ENCODE results near the gene NOXA1. TPM values are rescaled to one million over a fixed set of nuclear protein-coding genes. Genes with fewer than 3 reads are reported as not detected.

Gene NOXA1
- total and polyA plus RNA-seq, 9 of the 15 experiments (the other 6 are each of a cell fraction or from before 2014, with no cell fraction given) = 0.07 to 1.2 (median 0.20) TPM; not detected in 4

GRCh38 chr9:137458194-137459151 lies 35.3 kb downstream of the NOXA1 start:
- peaks cover 12% of the 10 kb centered on the region for H3K79me2 ChIP-seq (ENCODE audit: control insufficient read depth, insufficient read depth, low read length)
- peak overlapping the region; percentile 68 to 97; a peak in 3 of 4 replicates for H3K9ac ChIP-seq (ENCODE audit: insufficient read depth in 1 of 2, low read depth in 2 of 2, low read length in 2 of 2)
- POLR2A ChIA-PET = interaction anchor here (0.8 kb wide), 1 partner anchor 10 kb away, joined by 4 read pairs; no protein-coding TSS in a partner anchor
- WGBS (ENCODE audit: insufficient coverage, low coverage, missing lambda C conversion rate) = 12% methylated on average over 16 of the region's 88 CpGs
- ATAC-seq (peak; percentile 4), DNase-seq (ENCODE audit: extremely low read depth in 1 of 4, low spot score in 3 of 4) (peak in 1 of 4 experiments; percentile 64), FAIRE-seq (no peak)
- H3K27me3 ChIP-seq (ENCODE audit: control insufficient read depth in 2 of 2, insufficient read depth in 2 of 2, low read length in 2 of 2) = no peaks in the 10 kb centered on the region
- peak overlapping the region; percentile 59 for H3K4me3 ChIP-seq
- BruUV-seq (replicated peaks) = no TSS peak
- no peak overlapping the region for H2AFZ ChIP-seq (ENCODE audit: low read depth, low read length)
- CTCF ChIA-PET (ENCODE audit: low intra/inter-chr PET ratio) = no interaction called here
- peaks cover 24 to 98% of the 10 kb centered on the region in 2 experiments for H3K4me1 ChIP-seq (replicated peaks in 1 of 2; ENCODE audit: control insufficient read depth in 2 of 2, insufficient read depth in 2 of 2, low read length in 2 of 2)
- in situ Hi-C loops (cut with MboI) (no loop called here), intact Hi-C loops (cut with micrococcal nuclease) (no loop called here)
- peaks cover 41% of the 10 kb centered on the region; the same call in 1 of the 3 replicates for H3K36me3 ChIP-seq (ENCODE audit: control insufficient read depth, insufficient read depth, low read length)
- H3K4me2 ChIP-seq (ENCODE audit: insufficient read depth, low read length) = peak overlapping the region; percentile 61
- H3K9me3 ChIP-seq (replicated peaks; ENCODE audit: control insufficient read depth, insufficient read depth, low read depth, low read length) = no peaks in the 10 kb centered on the region
- no peaks in the 10 kb centered on the region for H4K20me1 ChIP-seq (replicated peaks; ENCODE audit: control insufficient read depth, insufficient read depth, low read length)
- peak overlapping the region; percentile 74 for H3K27ac ChIP-seq (ENCODE audit: extremely low read depth, low read depth, low read length)
- H3K9me1 ChIP-seq (ENCODE audit: control insufficient read depth, insufficient read depth, low read length) = no peaks in the 10 kb centered on the region
- no peak for TF ChIP-seq PRPF4 (IDR thresholded peaks at IDR 0.05; ENCODE audit: insufficient read depth, low read depth, low read length, poor library complexity, severe bottlenecking)
- peak; percentile 33; the same call in 1 of the 2 replicates for TF ChIP-seq NR3C1 (CRISPR knock-in tag; IDR thresholded peaks at IDR 0.05)
- peak; percentile 67 for TF ChIP-seq RBM22 (IDR thresholded peaks at IDR 0.05; ENCODE audit: low read depth, low read length, poor library complexity, severe bottlenecking)
- TF ChIP-seq TGIF2 (CRISPR knock-in tag; IDR thresholded peaks at IDR 0.05) = 0 out of 2 replicates have a peak, but pooled peaks have one; percentile 30
- no peak for TF ChIP-seq ZNF551 (CRISPR knock-in tag; IDR thresholded peaks at IDR 0.05)
- TF ChIP-seq ZBTB1 (CRISPR knock-in tag; IDR thresholded peaks at IDR 0.05; ENCODE audit: borderline replicate concordance, low read depth) = peak; percentile 73
- peak; percentile 84 for TF ChIP-seq ZNF263 (CRISPR knock-in tag; IDR thresholded peaks at IDR 0.05; ENCODE audit: borderline replicate concordance)
- no peak for TF ChIP-seq NFATC3 (IDR thresholded peaks at IDR 0.05)
- peak; percentile 80; the same call in 1 of the 2 replicates for TF ChIP-seq ZNF740 (CRISPR knock-in tag; IDR thresholded peaks at IDR 0.05)
- TF ChIP-seq ZNF740 (tag; IDR thresholded peaks at IDR 0.05) = no peak
- TF ChIP-seq ZNF24 (IDR thresholded peaks at IDR 0.05) = peak; percentile 12; the same call in 1 of the 2 replicates
- no peak for TF ChIP-seq XRCC5 (IDR thresholded peaks at IDR 0.05; ENCODE audit: low read depth, low read length)
- TF ChIP-seq RBBP5 (IDR thresholded peaks at IDR 0.05; ENCODE audit: borderline replicate concordance, insufficient read depth, low read length, poor library complexity, severe bottlenecking) = peak; percentile 36
- TF ChIP-seq ZNF431 (CRISPR knock-in tag; IDR thresholded peaks at IDR 0.05) = 0 out of 2 replicates have a peak, but pooled peaks have one; percentile 37
- TF ChIP-seq PCBP1 (IDR thresholded peaks at IDR 0.05; ENCODE audit: low read depth, low read length, poor library complexity, severe bottlenecking) = peak; percentile 18
- peak; percentile 32; the same call in 1 of the 2 replicates for TF ChIP-seq TCF15 (CRISPR knock-in tag; IDR thresholded peaks at IDR 0.05)
- 0 out of 2 replicates have a peak, but pooled peaks have one; percentile 40 for TF ChIP-seq RB1 (IDR thresholded peaks at IDR 0.05; ENCODE audit: low read depth)
- TF ChIP-seq MAFG (tag; conservative IDR thresholded peaks at IDR 0.05) = no peak
- no peak for TF ChIP-seq NFIC (IDR thresholded peaks at IDR 0.05)
- TF ChIP-seq BDP1 (IDR thresholded peaks at IDR 0.05; ENCODE audit: insufficient read depth, insufficient read length) = no peak
- TF ChIP-seq SMARCA5 (IDR thresholded peaks at IDR 0.05) = no peak
